Measurements from ENCODE around the gene PSME2.

The PSME2 gene

GRCh38 chr14:24095271-24096068, 50.9 kb downstream of the PSME2 start:
- peak in 1 of 2 donors; percentile 77 for DNase-seq (ENCODE audit: extremely low read depth in 1 of 2, low read depth in 1 of 2)

- DNase-seq (ENCODE audit: extremely low read depth in 1 of 2, low read depth in 1 of 2) = no peak
Measured at GRCh38 chr14:24094841-24095270, 51.6 kb downstream of the PSME2 start.

GRCh38 chr14:24093901-24094840, 52.2 kb downstream of the PSME2 start, which contains the start of gene PCK2:
Gene PCK2, plus strand, starts transcription at chr14:24094311. Its CDS starts 95 bp downstream, at chr14:24094406.
- DNase-seq (ENCODE audit: extremely low read depth in 1 of 2, low read depth in 1 of 2) = peak; percentile 83 to 90
